HL-60 (cell line): ENCODE measurements around the gene SOBP.

ENCODE experiments used
- DNase-seq, 2 experiments: peaks; one replicate each; pipeline ENCODE4 v3.0.0-alpha.2; 2010 to 2020; ENCODE audit warnings: low read depth in 1 of 2, low spot score in 1 of 2
- H3K27ac ChIP-seq: fragments of 250-450 bp; sonication (Bioruptor Pico); replicated peaks from 2 replicates; pipeline ENCODE4 v1.5.1; 2020; ENCODE audit warnings: mild to moderate bottlenecking, moderate library complexity
- H3K27me3 ChIP-seq: fragments of 250-450 bp; sonication (Bioruptor Pico); 2 replicates; pipeline ENCODE4 v1.5.1; 2021; ENCODE audit warnings: mild to moderate bottlenecking, moderate library complexity; ENCODE audit not compliant: insufficient read depth, poor library complexity, severe bottlenecking
- H3K4me3 ChIP-seq: replicated peaks from 2 replicates; pipeline ENCODE4 v1.5.1; 2011; ENCODE audit warnings: mild to moderate bottlenecking, control low read depth, low read length; ENCODE audit not compliant: insufficient read depth
- GABPA ChIP-seq: IDR thresholded peaks from 2 replicates; pipeline ENCODE4 v1.6.1; 2012; ENCODE audit warnings: low read depth
- POLR2AphosphoS5 ChIP-seq: IDR thresholded peaks from 2 replicates; pipeline ENCODE4 v1.6.1; 2012; ENCODE audit warnings: low read depth
- SPI1 ChIP-seq: IDR thresholded peaks from 2 replicates; pipeline ENCODE4 v1.6.1; 2012; ENCODE audit warnings: low read depth, mild to moderate bottlenecking, borderline replicate concordance
- TF ChIP-seq, protein P1 (sequence below): IDR thresholded peaks from 2 replicates; pipeline ENCODE4 v1.6.1; 2012; ENCODE audit warnings: low read depth; ENCODE audit not compliant: insufficient replicate concordance
- TF ChIP-seq, protein P2 (sequence below): IDR thresholded peaks from one replicate; pipeline ENCODE4 v1.5.1; 2011; ENCODE audit warnings: low read length, control low read depth, inconsistent platforms; ENCODE audit not compliant: insufficient read depth

SOBP gene

DNA sequence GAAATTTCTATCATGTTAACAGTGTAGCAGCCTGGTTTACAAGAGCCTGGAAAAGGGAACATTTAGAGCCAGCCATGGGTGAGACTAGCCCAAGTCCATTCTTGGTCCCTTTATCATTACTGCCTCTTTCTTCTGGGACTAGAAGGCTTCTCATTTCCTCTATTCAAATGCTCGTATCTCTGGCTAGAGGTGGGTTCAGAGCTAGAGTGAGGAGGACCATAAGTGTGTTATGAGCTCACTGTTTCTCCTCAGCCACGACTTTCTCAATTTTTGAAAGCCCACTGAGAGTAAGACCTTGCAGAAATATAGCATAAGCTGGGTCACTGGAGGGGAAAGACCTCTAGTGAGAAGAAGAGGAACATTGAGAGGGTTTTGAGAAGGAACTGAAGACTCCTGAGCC lies 100.0 kb downstream of the SOBP start:
- DNase-seq = no peak
- Histone ChIP-seq H3K27ac (no peak overlapping the region), H3K4me3 (no peak overlapping the region), H3K27me3 (peaks cover 5% of the 10 kb centered on the region)
- TF ChIP-seq GABPA (no peak), POLR2AphosphoS5 (no peak), SPI1 (no peak)
- TF ChIP-seq, protein P1, sequence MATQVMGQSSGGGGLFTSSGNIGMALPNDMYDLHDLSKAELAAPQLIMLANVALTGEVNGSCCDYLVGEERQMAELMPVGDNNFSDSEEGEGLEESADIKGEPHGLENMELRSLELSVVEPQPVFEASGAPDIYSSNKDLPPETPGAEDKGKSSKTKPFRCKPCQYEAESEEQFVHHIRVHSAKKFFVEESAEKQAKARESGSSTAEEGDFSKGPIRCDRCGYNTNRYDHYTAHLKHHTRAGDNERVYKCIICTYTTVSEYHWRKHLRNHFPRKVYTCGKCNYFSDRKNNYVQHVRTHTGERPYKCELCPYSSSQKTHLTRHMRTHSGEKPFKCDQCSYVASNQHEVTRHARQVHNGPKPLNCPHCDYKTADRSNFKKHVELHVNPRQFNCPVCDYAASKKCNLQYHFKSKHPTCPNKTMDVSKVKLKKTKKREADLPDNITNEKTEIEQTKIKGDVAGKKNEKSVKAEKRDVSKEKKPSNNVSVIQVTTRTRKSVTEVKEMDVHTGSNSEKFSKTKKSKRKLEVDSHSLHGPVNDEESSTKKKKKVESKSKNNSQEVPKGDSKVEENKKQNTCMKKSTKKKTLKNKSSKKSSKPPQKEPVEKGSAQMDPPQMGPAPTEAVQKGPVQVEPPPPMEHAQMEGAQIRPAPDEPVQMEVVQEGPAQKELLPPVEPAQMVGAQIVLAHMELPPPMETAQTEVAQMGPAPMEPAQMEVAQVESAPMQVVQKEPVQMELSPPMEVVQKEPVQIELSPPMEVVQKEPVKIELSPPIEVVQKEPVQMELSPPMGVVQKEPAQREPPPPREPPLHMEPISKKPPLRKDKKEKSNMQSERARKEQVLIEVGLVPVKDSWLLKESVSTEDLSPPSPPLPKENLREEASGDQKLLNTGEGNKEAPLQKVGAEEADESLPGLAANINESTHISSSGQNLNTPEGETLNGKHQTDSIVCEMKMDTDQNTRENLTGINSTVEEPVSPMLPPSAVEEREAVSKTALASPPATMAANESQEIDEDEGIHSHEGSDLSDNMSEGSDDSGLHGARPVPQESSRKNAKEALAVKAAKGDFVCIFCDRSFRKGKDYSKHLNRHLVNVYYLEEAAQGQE = no peak
- TF ChIP-seq, protein P2, sequence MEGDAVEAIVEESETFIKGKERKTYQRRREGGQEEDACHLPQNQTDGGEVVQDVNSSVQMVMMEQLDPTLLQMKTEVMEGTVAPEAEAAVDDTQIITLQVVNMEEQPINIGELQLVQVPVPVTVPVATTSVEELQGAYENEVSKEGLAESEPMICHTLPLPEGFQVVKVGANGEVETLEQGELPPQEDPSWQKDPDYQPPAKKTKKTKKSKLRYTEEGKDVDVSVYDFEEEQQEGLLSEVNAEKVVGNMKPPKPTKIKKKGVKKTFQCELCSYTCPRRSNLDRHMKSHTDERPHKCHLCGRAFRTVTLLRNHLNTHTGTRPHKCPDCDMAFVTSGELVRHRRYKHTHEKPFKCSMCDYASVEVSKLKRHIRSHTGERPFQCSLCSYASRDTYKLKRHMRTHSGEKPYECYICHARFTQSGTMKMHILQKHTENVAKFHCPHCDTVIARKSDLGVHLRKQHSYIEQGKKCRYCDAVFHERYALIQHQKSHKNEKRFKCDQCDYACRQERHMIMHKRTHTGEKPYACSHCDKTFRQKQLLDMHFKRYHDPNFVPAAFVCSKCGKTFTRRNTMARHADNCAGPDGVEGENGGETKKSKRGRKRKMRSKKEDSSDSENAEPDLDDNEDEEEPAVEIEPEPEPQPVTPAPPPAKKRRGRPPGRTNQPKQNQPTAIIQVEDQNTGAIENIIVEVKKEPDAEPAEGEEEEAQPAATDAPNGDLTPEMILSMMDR = no peak

DNA sequence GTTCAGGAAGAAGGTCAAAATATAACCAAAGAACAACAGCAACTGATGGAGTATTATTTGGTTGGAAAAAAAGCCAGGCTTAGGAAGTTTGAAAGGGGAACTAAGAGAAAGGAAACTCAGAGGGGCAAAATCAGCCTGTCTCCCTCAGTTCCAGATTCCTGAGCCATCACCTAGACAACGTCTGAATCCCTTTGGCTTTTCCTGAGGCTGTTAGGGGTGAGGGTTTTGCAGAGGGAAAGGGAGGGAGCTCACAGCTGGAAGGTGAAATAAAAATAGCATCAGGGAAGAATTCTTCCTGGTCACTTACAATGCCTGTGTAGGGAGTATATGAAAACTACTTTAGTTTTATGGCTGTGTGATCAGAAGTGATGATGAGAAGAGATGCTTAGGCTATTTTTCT lies 100.5 kb downstream of the SOBP start:
- no peak overlapping the region for H3K4me3 ChIP-seq
- no peak for DNase-seq
- peaks cover 5% of the 10 kb centered on the region for H3K27me3 ChIP-seq
- H3K27ac ChIP-seq = no peak overlapping the region
- TF ChIP-seq GABPA (no peak), SPI1 (no peak), POLR2AphosphoS5 (no peak)
- TF ChIP-seq, protein P2 = no peak
- TF ChIP-seq, protein P1 = no peak

DNA sequence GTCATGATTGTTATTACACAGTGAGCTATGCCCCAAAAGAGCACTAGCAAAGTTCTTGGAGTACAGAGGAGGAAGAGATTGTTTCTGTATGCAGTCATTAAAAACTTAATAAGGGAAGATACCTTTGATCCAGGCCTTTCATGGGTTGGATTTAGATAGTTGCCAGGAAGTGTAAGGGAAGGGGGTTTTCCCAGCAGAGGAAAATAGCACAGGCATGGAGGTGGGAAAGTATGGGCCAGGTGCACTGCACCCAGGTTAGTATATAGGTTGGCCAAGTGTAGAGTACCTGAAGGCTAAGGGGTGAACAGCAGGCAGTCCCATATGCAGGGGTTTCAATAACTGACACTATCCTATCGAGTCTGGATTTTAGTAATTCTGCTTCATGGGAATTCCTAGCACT lies 101.4 kb downstream of the SOBP start:
- no peak for DNase-seq
- TF ChIP-seq, protein P2 = no peak
- TF ChIP-seq, protein P1 = no peak
- TF ChIP-seq GABPA (no peak), POLR2AphosphoS5 (no peak), SPI1 (no peak)
- Histone ChIP-seq H3K4me3 (no peak overlapping the region), H3K27ac (no peak overlapping the region), H3K27me3 (peaks cover 10% of the 10 kb centered on the region)
